HepG2 (cell line): ENCODE data around the gene ABHD13. TPM values are rescaled to one million over a fixed set of nuclear protein-coding genes. Genes with fewer than 3 reads are reported as not detected.

Experiments
- ATAC-seq: fragments of 200-7000 bp; cut with Tn5 transposase; 3 replicates; pipeline ENCODE4 v1.9.1; 2020; ENCODE audit warnings: mild to moderate bottlenecking, moderate library complexity
- BruUV-seq: library from RNA; stranded (reverse); fragments of 400-500 nt; replicated peaks from 2 replicates; lab custom pipeline; 2021; lab: Mats Ljungman, UMichigan
- CTCF ChIA-PET: fragments of 300-600 bp; formaldehyde crosslinking; extraction: SDS; loops from one replicate; lab custom pipeline; 2021; ENCODE audit warnings: low total read pairs, inconsistent platforms, low intra/inter-chr PET ratio; lab: Yijun Ruan, JAX
- POLR2A ChIA-PET: fragments of 350-600 bp; sonication (Branson Sonifier 250); formaldehyde crosslinking; loops from one replicate; lab custom pipeline; 2020; ENCODE audit warnings: antibody characterized with exemption, inconsistent platforms; lab: Yijun Ruan, JAX
- DNase-seq: peaks from one replicate; pipeline ENCODE4 v3.0.0-alpha.2; 2015; ENCODE audit warnings: low spot score
- FAIRE-seq: peaks from 3 replicates; lab custom pipeline; 2011; peaks lifted over from hg19 to GRCh38; lab: Jason Lieb, UNC
- H2AFZ ChIP-seq: one replicate; pipeline ENCODE4 v1.6.1; 2011; ENCODE audit warnings: low read length, inconsistent platforms
- H3K27ac ChIP-seq: fragments of 300-600 bp; 3 replicates; pipeline ENCODE4 v1.8.0; 2011; ENCODE audit warnings: mixed run types, mild to moderate bottlenecking, mixed read lengths, low read length, inconsistent platforms; ENCODE audit not compliant: insufficient read depth; ENCODE audit errors: extremely low read length
- H3K27me3 ChIP-seq, 2 experiments: fragments of 200-600 bp in 1 of 2; 2 replicates in 1 of 2; 3 replicates in 1 of 2; pipeline versions ENCODE4 v1.6.0 to v1.8.0; 2011; ENCODE audit warnings: low read length in 2 of 2, mild to moderate bottlenecking in 2 of 2, moderate library complexity in 2 of 2, inconsistent platforms in 1 of 2; ENCODE audit not compliant: insufficient read depth in 2 of 2, control insufficient read depth in 1 of 2
- H3K36me3 ChIP-seq, 2 experiments: fragments of 200-600 bp in 1 of 2; replicated peaks in 1 of 2; 2 replicates in 1 of 2; 3 replicates in 1 of 2; pipeline versions ENCODE4 v1.5.1 to v1.8.0; 2011; ENCODE audit warnings: low read length in 2 of 2, inconsistent platforms in 1 of 2; ENCODE audit not compliant: insufficient read depth in 2 of 2, control insufficient read depth in 1 of 2
- H3K4me1 ChIP-seq: 2 replicates; pipeline ENCODE4 v1.5.1; 2012; ENCODE audit warnings: low read length, inconsistent platforms; ENCODE audit not compliant: insufficient read depth
- H3K4me2 ChIP-seq: 2 replicates; pipeline ENCODE4 v1.6.0; 2011; ENCODE audit warnings: low read depth, low read length, inconsistent platforms
- H3K4me3 ChIP-seq, 3 experiments: fragments of 200-600 bp in 1 of 3; sonication (generic), shearing (Covaris generic) in 1 of 3; replicated peaks in 1 of 3; 2 replicates each; pipeline ENCODE4 v1.5.1; 2011 to 2016; ENCODE audit warnings: low read length in 3 of 3, inconsistent platforms in 2 of 3, low read depth in 2 of 3, mild to moderate bottlenecking in 2 of 3, control low read depth in 1 of 3, mixed read lengths in 1 of 3; ENCODE audit not compliant: insufficient read depth in 1 of 3
- H3K79me2 ChIP-seq: one replicate; pipeline ENCODE4 v1.6.1; 2011; ENCODE audit warnings: low read length, inconsistent platforms; ENCODE audit not compliant: insufficient read depth
- H3K9ac ChIP-seq: 2 replicates; pipeline ENCODE4 v1.6.0; 2011; ENCODE audit warnings: mild to moderate bottlenecking, low read depth, low read length, inconsistent platforms; ENCODE audit not compliant: insufficient read depth
- H3K9me3 ChIP-seq: 2 replicates; pipeline ENCODE4 v1.5.1; 2012; ENCODE audit warnings: mild to moderate bottlenecking, low read length
- H4K20me1 ChIP-seq: 2 replicates; pipeline ENCODE4 v1.6.0; 2011; ENCODE audit warnings: inconsistent platforms, mild to moderate bottlenecking, low read length, moderate library complexity; ENCODE audit not compliant: insufficient read depth
- GABPB1 ChIP-seq: IDR thresholded peaks from 2 replicates; pipeline ENCODE4 v1.6.1; 2016; ENCODE audit warnings: mild to moderate bottlenecking, missing genetic modification reagents, moderate library complexity, missing compliant biosample characterization
- RFXANK ChIP-seq: IDR thresholded peaks from 2 replicates; pipeline ENCODE4 v1.6.1; 2016
- ZNF546 ChIP-seq: sonication (generic); formaldehyde crosslinking; conservative IDR thresholded peaks from 2 replicates; pipeline ENCODE4 v1.8.1; 2023; ENCODE audit warnings: mild to moderate bottlenecking, missing genetic modification reagents
- WGBS: methylation state at CpG from one replicate; pipeline ENCODE4 v1.1.6; 2017; ENCODE audit warnings: low lambda C conversion rate; 5-methylcytosine and 5-hydroxymethylcytosine counted together
- in situ Hi-C: cut with HindIII; loops from 2 replicates; pipeline ENCODE4 v1.10.0; 2017; ENCODE audit warnings: low pct_unique_long_range_greater_than_20kb; ENCODE audit not compliant: extremely low pct_ligation_motif_present
- intact Hi-C: fragments of 100-400 bp; cut with micrococcal nuclease; formaldehyde crosslinking; loops from one replicate; pipeline ENCODE4 v1.10.0; 2022; ENCODE audit not compliant: unreplicated experiment
- polyA plus RNA-seq, 8 experiments: library from polyadenylated mRNA; depleted of rRNA in 3 of 8; stranded (reverse) in 7 of 8; unstranded in 1 of 8; fragments of >200 nt; fragmentation: Illumina TruSeq in 4 of 8; extraction: Trizol in 4 of 8; gene quantifications; 2 replicates each; pipeline versions ENCODE4 v1.2.1 to v1.2.3, GENCODE V29; 2011 to 2016; ENCODE audit warnings: low read depth in 4 of 8, missing spikeins in 1 of 8, mixed read lengths in 1 of 8; ENCODE audit not compliant: insufficient read depth in 1 of 8
- total RNA-seq, 5 experiments: library from RNA; depleted of rRNA; stranded (reverse); fragments of >200 nt; fragmentation: Illumina TruSeq; extraction: Trizol; gene quantifications; 2 replicates each; pipeline ENCODE4 v1.2.3, GENCODE V29; 2016; ENCODE audit warnings: low read depth in 1 of 5
- TF ChIP-seq, protein P1 (sequence below): sonication (generic); IDR thresholded peaks from 2 replicates; pipeline ENCODE4 v1.6.1; 2016; ENCODE audit warnings: low read depth, borderline replicate concordance

ABHD13 gene
- total and polyA plus RNA-seq, 2 of the 13 experiments (the other 11 are each of a cell fraction or from before 2014, with no cell fraction given), result 4.3 to 6.2 TPM

- Histone ChIP-seq H3K36me3 (no peaks in the 10 kb centered on the region), H3K4me2 (no peak overlapping the region), H3K79me2 (peaks cover 27% of the 10 kb centered on the region), H3K27me3 (no peaks in the 10 kb centered on the region), H3K9ac (no peak overlapping the region), H3K4me1 (peaks cover 30% of the 10 kb centered on the region), H3K4me3 (no peak overlapping the region), H2AFZ (no peak overlapping the region)
- DNase-seq, result no peak
- WGBS, result 78% methylated on average over 1 of the region's 1 CpG
- FAIRE-seq, result no peak
- intact Hi-C loops, result loop anchor here (5.0 kb wide), 2 partner anchors 282 to 672 kb away; no protein-coding TSS in a partner anchor
- TF ChIP-seq RFXANK (CRISPR knock-in tag) (no peak), GABPB1 (no peak)
- TF ChIP-seq, all 625 proteins: peak for 0
- BruUV-seq, result no TSS peak
- ATAC-seq, result no peak
- in situ Hi-C loops, result no loop called here
- Histone ChIP-seq H3K27ac (no peak overlapping the region), H3K9me3 (no peaks in the 10 kb centered on the region), H4K20me1 (peaks cover 12% of the 10 kb centered on the region)
- POLR2A ChIA-PET, result no interaction called here
- CTCF ChIA-PET, result no interaction called here
Measured at GRCh38 chr13:108225440-108225839, 7.2 kb downstream of the ABHD13 start.

DNA sequence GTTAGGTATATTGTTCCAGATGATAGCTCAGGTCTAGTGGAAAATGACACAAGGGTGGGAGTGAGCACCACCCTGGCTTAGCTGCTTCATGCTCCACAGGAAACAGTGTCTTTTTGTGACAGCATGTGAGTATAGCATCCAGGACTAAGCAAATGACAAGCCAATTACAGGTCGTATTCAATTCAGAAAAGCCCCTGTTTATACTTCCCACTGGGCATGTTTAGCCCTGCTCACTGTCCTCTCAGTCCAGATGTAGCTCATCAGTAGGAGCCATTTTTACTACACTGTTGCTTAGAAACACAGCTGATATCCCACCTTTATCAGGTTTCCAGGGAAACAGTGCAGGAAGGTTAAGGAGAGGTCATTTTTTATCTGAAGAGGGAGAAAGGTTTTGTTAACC is 8.0 kb downstream of the ABHD13 start:
- POLR2A ChIA-PET, result no interaction called here

More for the DNA sequence above, 8.0 kb downstream of the ABHD13 start:
- WGBS, result 56% methylated on average over 1 of the region's 1 CpG
- H3K4me2 ChIP-seq, result no peak overlapping the region
- in situ Hi-C loops, result no loop called here
- peaks cover 20% of the 10 kb centered on the region for H3K79me2 ChIP-seq
- no TSS peak for BruUV-seq
- H3K36me3 ChIP-seq, result no peaks in the 10 kb centered on the region
- ATAC-seq (peak; percentile 81), DNase-seq (peak; percentile 29), FAIRE-seq (no peak)
- no peaks in the 10 kb centered on the region for H3K9me3 ChIP-seq
- CTCF ChIA-PET, result no interaction called here
- H3K4me1 ChIP-seq, result peaks cover 30% of the 10 kb centered on the region
- H3K9ac ChIP-seq, result no peak overlapping the region
- H3K27me3 ChIP-seq, result no peaks in the 10 kb centered on the region
- intact Hi-C loops, result loop anchor here (5.0 kb wide), 2 partner anchors 281 to 671 kb away; no protein-coding TSS in a partner anchor
- H2AFZ ChIP-seq, result no peak overlapping the region
- no peak overlapping the region for H3K27ac ChIP-seq
- no peak overlapping the region for H3K4me3 ChIP-seq
- TF ChIP-seq, protein P1, sequence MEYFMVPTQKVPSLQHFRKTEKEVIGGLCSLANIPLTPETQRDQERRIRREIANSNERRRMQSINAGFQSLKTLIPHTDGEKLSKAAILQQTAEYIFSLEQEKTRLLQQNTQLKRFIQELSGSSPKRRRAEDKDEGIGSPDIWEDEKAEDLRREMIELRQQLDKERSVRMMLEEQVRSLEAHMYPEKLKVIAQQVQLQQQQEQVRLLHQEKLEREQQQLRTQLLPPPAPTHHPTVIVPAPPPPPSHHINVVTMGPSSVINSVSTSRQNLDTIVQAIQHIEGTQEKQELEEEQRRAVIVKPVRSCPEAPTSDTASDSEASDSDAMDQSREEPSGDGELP, result 0 out of 2 replicates have a peak, but pooled peaks have one; percentile 35
- no peak for TF ChIP-seq ZNF546 (CRISPR knock-in tag)
- H4K20me1 ChIP-seq, result peaks cover 12% of the 10 kb centered on the region
